Kidney (tissue), 14 donors: ENCODE measurements around the gene TSC22D4. TPM values are rescaled to one million over a fixed set of nuclear protein-coding genes. Genes with fewer than 3 reads are reported as not detected.
A peak's percentile ranks its signal among the peaks of the same experiment; 100 is the strongest.

Experiments used
- DNase-seq, 5 donors: peaks; one replicate each; pipeline ENCODE4 v3.0.0-alpha.2; 2013 to 2020
- FAIRE-seq: peaks from 2 replicates; lab custom pipeline; 2012; peaks lifted over from hg19 to GRCh38; lab: Jason Lieb, UNC
- H3K27ac ChIP-seq, 2 donors: one replicate each; pipeline ENCODE4 v1.7.0; 2013; ENCODE audit warnings: low read depth in 2 of 2, low read length in 2 of 2, inconsistent platforms in 1 of 2
- H3K27me3 ChIP-seq: one replicate; pipeline ENCODE4 v1.7.1; 2013; ENCODE audit warnings: low read length, inconsistent platforms; ENCODE audit not compliant: control insufficient read depth, insufficient read depth
- H3K36me3 ChIP-seq, 3 donors: one replicate each; pipeline versions ENCODE4 v1.7.0 to v1.7.1; 2013; ENCODE audit warnings: low read length in 3 of 3, control low read depth in 1 of 3, inconsistent platforms in 1 of 3; ENCODE audit not compliant: insufficient read depth in 3 of 3, control insufficient read depth in 2 of 3
- H3K4me1 ChIP-seq, 3 donors: one replicate each; pipeline versions ENCODE4 v1.7.0 to v1.7.1; 2013; ENCODE audit warnings: low read length in 3 of 3, inconsistent platforms in 1 of 3, low read depth in 1 of 3; ENCODE audit not compliant: control insufficient read depth in 2 of 3, insufficient read depth in 2 of 3
- H3K4me3 ChIP-seq, 3 donors: one replicate each; pipeline versions ENCODE4 v1.7.0 to v1.8.1; 2013; ENCODE audit warnings: low read length in 3 of 3, control low read depth in 1 of 3, inconsistent platforms in 1 of 3
- H3K9ac ChIP-seq, 3 donors: one replicate each; pipeline versions ENCODE4 v1.7.0 to v1.7.1; 2013; ENCODE audit warnings: low read length in 3 of 3, control low read depth in 1 of 3, inconsistent platforms in 1 of 3
- H3K9me3 ChIP-seq, 3 donors: one replicate each; pipeline versions ENCODE4 v1.7.0 to v1.7.1; 2013; ENCODE audit warnings: low read length in 3 of 3, control low read depth in 1 of 3, inconsistent platforms in 1 of 3; ENCODE audit not compliant: control insufficient read depth in 2 of 3, insufficient read depth in 1 of 3
- intact Hi-C: fragments of 100-400 bp; cut with DNase I; formaldehyde crosslinking; loops from one replicate; pipeline ENCODE4 v1.11.1; 2022
- polyA plus RNA-seq: library from polyadenylated mRNA; stranded (reverse); fragments of 350-450 nt; fragmentation: Illumina TruSeq; extraction: RNeasy Lipid Tissue Mini Kit (QIAGEN cat#74804); gene quantifications from one replicate; pipeline ENCODE4 v1.2.3, GENCODE V29; 2014; ENCODE audit warnings: low read depth, low replicate concordance; ENCODE audit not compliant: insufficient read depth
- total RNA-seq: library from RNA; stranded (reverse); fragmentation: NEBNext Ultra II Directional; extraction: Animal tissue kit (Norgen Biotek cat#: 25700); gene quantifications from one replicate; pipeline ENCODE4 v1.2.1, GENCODE V29; 2021
- TF ChIP-seq, protein P1 (sequence below): IDR thresholded peaks from 3 replicates; pipeline ENCODE4 v1.5.1; 2012; ENCODE audit warnings: mild to moderate bottlenecking, moderate library complexity, borderline replicate concordance; ENCODE audit not compliant: insufficient read depth; ENCODE audit errors: extremely low read depth
- donor health status: control.
- donor health status: control.
- donor health status: control.
- donor health status: control.
- donor health status: control.
- donor health status: DM: yes; HTN: yes; CAD: no.
- donor health status: Normal renal cell carcinoma (clear cell type).

The TSC22D4 gene
- total and polyA plus RNA-seq, 2 donors from 2014 or later, result 61.5 to 67.0 TPM

DNA sequence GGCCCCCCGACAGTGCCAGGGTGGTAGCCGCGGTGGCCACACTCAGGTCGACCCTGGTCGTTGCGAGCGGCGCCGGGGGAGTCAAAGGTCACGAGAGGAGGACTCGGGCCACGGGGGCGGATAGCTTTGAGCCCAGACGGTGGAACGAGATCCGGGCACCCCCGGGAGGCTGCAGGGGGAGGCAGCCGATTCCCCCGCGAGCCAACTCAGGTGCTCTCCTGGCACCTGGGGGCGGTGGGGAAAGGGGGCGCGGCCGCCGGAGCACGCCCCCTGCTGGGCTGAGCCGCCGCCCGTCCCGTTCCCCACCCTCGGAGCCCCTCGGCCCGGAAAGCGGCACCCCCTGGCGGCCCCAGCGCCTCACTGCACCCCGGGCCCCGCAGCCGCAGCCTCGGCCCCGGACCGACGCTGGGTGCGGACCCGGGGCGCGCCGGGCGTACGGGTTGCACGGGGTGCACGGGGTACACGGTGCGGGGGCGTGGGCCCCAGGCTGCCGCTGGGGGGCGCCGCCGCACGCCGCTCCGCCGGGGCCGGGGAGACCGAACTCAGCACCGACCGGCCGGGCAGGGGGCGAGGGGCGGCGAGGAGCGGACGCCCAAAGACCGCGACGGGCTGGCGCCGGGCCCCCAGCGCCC is 4.2 kb upstream of the TSC22D4 start:
- intact Hi-C loops, result no loop called here
- Histone ChIP-seq H3K27me3 (no peaks in the 10 kb centered on the region), H3K9ac (peak overlapping the region in 1 of 3 donors; percentile 69), H3K9me3 (no peaks in the 10 kb centered on the region), H3K36me3 (no peaks in the 10 kb centered on the region), H3K27ac (no peak overlapping the region), H3K4me1 (peaks cover 2 to 11% (median 7%) of the 10 kb centered on the region in 3 donors), H3K4me3 (peak overlapping the region in 2 of 3 donors; percentile 19 to 60)
- no peak for FAIRE-seq
- DNase-seq, result peak; percentile 78 to 88 (median 86)
- TF ChIP-seq, protein P1, sequence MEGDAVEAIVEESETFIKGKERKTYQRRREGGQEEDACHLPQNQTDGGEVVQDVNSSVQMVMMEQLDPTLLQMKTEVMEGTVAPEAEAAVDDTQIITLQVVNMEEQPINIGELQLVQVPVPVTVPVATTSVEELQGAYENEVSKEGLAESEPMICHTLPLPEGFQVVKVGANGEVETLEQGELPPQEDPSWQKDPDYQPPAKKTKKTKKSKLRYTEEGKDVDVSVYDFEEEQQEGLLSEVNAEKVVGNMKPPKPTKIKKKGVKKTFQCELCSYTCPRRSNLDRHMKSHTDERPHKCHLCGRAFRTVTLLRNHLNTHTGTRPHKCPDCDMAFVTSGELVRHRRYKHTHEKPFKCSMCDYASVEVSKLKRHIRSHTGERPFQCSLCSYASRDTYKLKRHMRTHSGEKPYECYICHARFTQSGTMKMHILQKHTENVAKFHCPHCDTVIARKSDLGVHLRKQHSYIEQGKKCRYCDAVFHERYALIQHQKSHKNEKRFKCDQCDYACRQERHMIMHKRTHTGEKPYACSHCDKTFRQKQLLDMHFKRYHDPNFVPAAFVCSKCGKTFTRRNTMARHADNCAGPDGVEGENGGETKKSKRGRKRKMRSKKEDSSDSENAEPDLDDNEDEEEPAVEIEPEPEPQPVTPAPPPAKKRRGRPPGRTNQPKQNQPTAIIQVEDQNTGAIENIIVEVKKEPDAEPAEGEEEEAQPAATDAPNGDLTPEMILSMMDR, result peak; percentile 86

DNA sequence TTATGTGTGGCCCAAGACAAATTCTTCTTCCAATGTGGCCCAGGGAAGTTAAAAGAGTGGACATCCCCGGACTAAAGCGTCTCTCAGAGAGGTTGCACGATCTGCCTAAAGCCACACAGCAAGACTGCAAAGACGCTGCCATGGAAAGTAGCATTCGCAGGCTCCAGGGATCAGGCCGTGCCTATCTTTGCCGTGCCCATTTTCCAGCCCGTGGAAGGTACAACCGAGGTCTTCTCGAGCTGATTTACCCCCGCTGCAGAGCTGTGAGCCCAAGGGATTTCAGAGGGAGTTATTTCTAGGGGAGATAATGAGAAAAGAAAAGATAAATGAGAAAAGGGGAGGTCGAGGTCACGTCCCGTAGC is 3.7 kb upstream of the TSC22D4 start:
- Histone ChIP-seq H3K9ac (peak overlapping the region in 1 of 3 donors; percentile 69), H3K36me3 (no peaks in the 10 kb centered on the region), H3K27me3 (no peaks in the 10 kb centered on the region), H3K4me1 (peaks cover 2 to 11% (median 7%) of the 10 kb centered on the region in 3 donors), H3K9me3 (no peaks in the 10 kb centered on the region), H3K27ac (no peak overlapping the region), H3K4me3 (peak overlapping the region in 2 of 3 donors; percentile 19 to 60)
- DNase-seq (no peak), FAIRE-seq (no peak)
- intact Hi-C loops, result no loop called here
- TF ChIP-seq, protein P1, result no peak

DNA sequence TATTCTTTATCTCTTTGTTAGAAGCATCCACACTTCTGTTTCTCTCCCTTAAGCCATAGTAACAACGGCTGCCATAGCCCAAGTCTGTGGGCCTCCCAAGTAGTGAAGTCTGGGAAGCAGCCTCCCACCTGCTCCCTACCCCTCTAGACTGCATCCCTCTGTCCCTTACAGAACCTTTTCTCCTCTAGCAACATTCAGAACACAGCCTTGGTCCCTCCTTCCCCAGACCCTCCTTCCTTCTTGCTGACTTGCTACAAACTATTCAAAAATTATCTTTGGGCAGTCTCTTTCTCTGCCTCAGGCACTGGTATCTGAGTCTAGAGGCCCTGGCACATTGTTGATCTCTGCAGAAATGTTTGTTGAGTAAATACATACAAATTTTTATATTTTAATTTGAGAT is 2.5 kb upstream of the TSC22D4 start:
- H3K36me3 ChIP-seq, result no peaks in the 10 kb centered on the region
- H3K4me1 ChIP-seq, result peaks cover 2 to 17% (median 14%) of the 10 kb centered on the region in 3 donors
- no peak overlapping the region for H3K4me3 ChIP-seq
- FAIRE-seq, result no peak
- intact Hi-C loops, result no loop called here
- H3K9ac ChIP-seq, result no peak overlapping the region
- H3K27me3 ChIP-seq, result no peaks in the 10 kb centered on the region
- H3K9me3 ChIP-seq, result no peaks in the 10 kb centered on the region
- no peak overlapping the region for H3K27ac ChIP-seq
- TF ChIP-seq, protein P1, result no peak
- no peak for DNase-seq
